Prostate gland (tissue), 2 donors: ENCODE results near the gene HCFC1R1. TPM values are rescaled to one million over a fixed set of nuclear protein-coding genes. Genes with fewer than 3 reads are reported as not detected.
A peak's percentile ranks its signal among the peaks of the same experiment; 100 is the strongest.

Source experiments
- DNase-seq: peaks from one replicate; pipeline ENCODE4 v3.0.0-alpha.2; 2019; ENCODE audit warnings: low spot score
- H3K27ac ChIP-seq, 2 donors: fragments of 200-600 bp; sonication (generic); 2 replicates each; pipeline ENCODE4 v1.5.1; 2017 to 2019
- H3K27me3 ChIP-seq: fragments of 200-600 bp; sonication (generic); replicated peaks from 2 replicates; pipeline ENCODE4 v1.5.1; 2019; ENCODE audit not compliant: insufficient read depth
- H3K36me3 ChIP-seq, 2 donors: fragments of 200-600 bp; sonication (generic); 1 replicate in 1 of 2; 2 replicates in 1 of 2; pipeline versions ENCODE4 v1.5.1 to v1.8.1; 2017 to 2019
- H3K4me1 ChIP-seq: fragments of 200-600 bp; sonication (generic); replicated peaks from 2 replicates; pipeline ENCODE4 v1.5.1; 2019
- H3K4me3 ChIP-seq, 2 donors: fragments of 200-600 bp; sonication (generic); 2 replicates each; pipeline ENCODE4 v1.5.1; 2017 to 2019
- H3K9me3 ChIP-seq: fragments of 200-600 bp; sonication (generic); 2 replicates; pipeline ENCODE4 v1.5.1; 2017
- CTCF ChIP-seq, 4 experiments: fragments of 200-600 bp in 2 of 4; fragments of 450-650 bp in 2 of 4; sonication (generic) in 2 of 4; IDR thresholded peaks; 1 replicate in 3 of 4; 2 replicates in 1 of 4; pipeline ENCODE4 v1.5.1; 2016 to 2019; ENCODE audit warnings: antibody characterized with exemption in 4 of 4, mild to moderate bottlenecking in 2 of 4, moderate library complexity in 2 of 4
- POLR2A ChIP-seq: fragments of 450-650 bp; IDR thresholded peaks from one replicate; pipeline ENCODE4 v1.6.1; 2016; ENCODE audit warnings: antibody characterized with exemption, mild to moderate bottlenecking
- POLR2AphosphoS5 ChIP-seq: sonication (generic); formaldehyde crosslinking; IDR thresholded peaks from one replicate; pipeline ENCODE4 v1.6.1; 2017; ENCODE audit warnings: antibody characterized with exemption
- WGBS: methylation state at CpG from one replicate; pipeline ENCODE4 v1.1.5; 2018; 5-methylcytosine and 5-hydroxymethylcytosine counted together
- intact Hi-C: fragments of 100-400 bp; cut with DNase I; formaldehyde crosslinking; loops from one replicate; pipeline ENCODE4 v1.14.2; 2022
- total RNA-seq, 2 donors: library from RNA; depleted of rRNA; stranded (reverse); fragments of >200 nt; gene quantifications; one replicate each; pipeline ENCODE4 v1.1.0, GENCODE V29; 2016

Gene HCFC1R1
- total RNA-seq, 2 donors from 2014 or later: 52.4 to 67.0 TPM

DNA sequence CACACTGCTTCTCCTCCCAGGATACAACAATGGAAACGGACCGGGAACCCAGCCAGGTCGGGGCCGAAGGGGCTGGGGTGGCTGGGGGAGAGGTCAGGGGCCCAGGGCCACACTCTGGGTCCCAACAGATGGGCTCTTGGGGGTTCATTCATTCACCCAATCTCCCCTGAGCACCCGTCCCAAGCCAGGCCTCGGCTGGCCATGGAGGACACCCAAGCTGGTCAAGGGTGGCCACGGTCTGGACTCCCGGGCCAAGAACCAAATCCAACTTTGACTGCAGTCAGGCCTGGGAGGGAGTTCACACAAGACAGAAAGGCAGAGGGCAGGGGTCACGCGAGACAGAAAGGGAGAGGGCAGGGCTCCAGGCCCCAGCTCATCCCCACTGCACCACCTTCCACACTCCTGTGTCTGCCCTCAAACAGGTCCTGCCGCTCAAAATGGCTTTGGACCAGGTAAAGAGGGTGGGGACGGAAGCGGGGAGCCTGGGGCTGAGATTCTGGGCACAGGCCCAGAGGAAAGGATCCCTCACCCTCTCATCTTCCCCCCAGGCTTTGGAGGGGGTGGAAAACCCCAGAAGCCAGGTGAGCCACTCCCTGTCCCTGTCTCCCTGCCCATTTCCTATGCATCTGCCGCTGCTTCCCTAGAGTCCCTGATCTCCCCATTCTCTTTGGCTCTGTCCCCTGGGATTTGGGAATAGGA, 31.2 kb downstream of the HCFC1R1 start:
- no peak for TF ChIP-seq POLR2A
- TF ChIP-seq POLR2AphosphoS5: peak; percentile 21
- TF ChIP-seq CTCF (IDR thresholded peaks at IDR 0.05): no peak
- WGBS: 60% methylated on average over 14 of the region's 14 CpGs
- intact Hi-C loops: no loop called here
- Histone ChIP-seq H3K27me3 (no peaks in the 10 kb centered on the region), H3K4me3 (no peak overlapping the region), H3K36me3 (no peaks in the 10 kb centered on the region), H3K9me3 (no peaks in the 10 kb centered on the region), H3K4me1 (no peaks in the 10 kb centered on the region), H3K27ac (no peak overlapping the region)
- peak; percentile 56 for DNase-seq

GRCh38 chr16:2991566-2992261, 32.0 kb downstream of the HCFC1R1 start:
- Histone ChIP-seq H3K9me3 (no peaks in the 10 kb centered on the region), H3K4me1 (no peaks in the 10 kb centered on the region), H3K27me3 (no peaks in the 10 kb centered on the region), H3K36me3 (no peaks in the 10 kb centered on the region), H3K27ac (no peak overlapping the region), H3K4me3 (no peak overlapping the region)
- intact Hi-C loops: no loop called here
- no peak for DNase-seq
- TF ChIP-seq POLR2AphosphoS5 (no peak), POLR2A (no peak), CTCF (IDR thresholded peaks at IDR 0.05) (no peak)
- WGBS: 83% methylated on average over 12 of the region's 12 CpGs

DNA sequence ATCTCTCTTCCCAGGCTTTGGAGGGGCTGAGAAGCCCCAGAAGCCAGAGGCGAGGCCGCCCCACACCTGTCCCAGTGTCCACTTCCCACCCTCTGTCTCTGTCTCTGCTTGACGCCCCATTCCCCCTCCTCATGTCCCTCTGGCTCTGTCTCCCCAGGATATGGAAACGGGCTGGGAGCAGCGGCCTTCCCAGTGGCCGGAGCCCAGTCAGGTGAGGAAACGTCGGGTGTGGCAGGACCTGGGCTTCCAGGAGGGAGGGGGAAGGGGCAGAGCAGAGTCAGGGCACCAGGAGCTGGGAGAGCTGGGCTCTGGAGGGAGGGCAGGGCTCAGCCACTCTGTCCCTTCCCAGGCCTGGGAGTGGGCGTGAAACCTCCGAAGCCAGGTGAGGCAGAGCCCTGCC, 32.9 kb downstream of the HCFC1R1 start:
- Histone ChIP-seq H3K27ac (no peak overlapping the region), H3K4me3 (no peak overlapping the region), H3K36me3 (no peaks in the 10 kb centered on the region), H3K4me1 (no peaks in the 10 kb centered on the region), H3K9me3 (no peaks in the 10 kb centered on the region), H3K27me3 (no peaks in the 10 kb centered on the region)
- TF ChIP-seq POLR2AphosphoS5: no peak
- TF ChIP-seq POLR2A: no peak
- TF ChIP-seq CTCF (IDR thresholded peaks at IDR 0.05): no peak
- DNase-seq: no peak
- intact Hi-C loops: no loop called here
- WGBS: 69% methylated on average over 10 of the region's 10 CpGs

GRCh38 chr16:2988590-2989099, 35.1 kb downstream of the HCFC1R1 start:
- Histone ChIP-seq H3K27ac (no peak overlapping the region), H3K9me3 (no peaks in the 10 kb centered on the region), H3K4me3 (no peak overlapping the region), H3K27me3 (no peaks in the 10 kb centered on the region), H3K4me1 (no peaks in the 10 kb centered on the region), H3K36me3 (no peaks in the 10 kb centered on the region)
- intact Hi-C loops: no loop called here
- DNase-seq: no peak
- TF ChIP-seq POLR2AphosphoS5: no peak
- no peak for TF ChIP-seq POLR2A
- no peak for TF ChIP-seq CTCF (IDR thresholded peaks at IDR 0.05)
- 41% methylated on average over 8 of the region's 8 CpGs for WGBS
